Pericardium fibroblast (primary cell): ENCODE measurements around the gene DEDD2. TPM values are rescaled to one million over a fixed set of nuclear protein-coding genes. Genes with fewer than 3 reads are reported as not detected.

ENCODE experiments used
- total RNA-seq: library from RNA; depleted of rRNA; stranded (reverse); fragments of >200 nt; gene quantifications from 2 replicates; pipeline ENCODE4 v1.2.3, GENCODE V29; 2015

Gene DEDD2
- total RNA-seq, result 12.0 and 13.4 TPM in 2 replicates

GRCh38 chr19:42217520-42218437 lies at the start of gene DEDD2:
Gene DEDD2 (minus strand): TSS chr19:42217677. CDS start chr19:42217007, 670 bp downstream.

GRCh38 chr19:42254850-42255765 lies 37.6 kb upstream of the DEDD2 start, which contains the start of gene ERF:
Gene ERF (minus strand): TSS chr19:42255128. CDS start chr19:42254999, 129 bp downstream.

GRCh38 chr19:42242512-42243409 lies 25.3 kb upstream of the DEDD2 start, which contains the start of gene GSK3A:
Gene GSK3A (minus strand): TSS chr19:42242602. CDS start chr19:42242465, 137 bp downstream.

GRCh38 chr19:42219812-42220750 lies 2.6 kb upstream of the DEDD2 start, which contains the start of gene ZNF526:
Gene ZNF526 (plus strand): TSS chr19:42220312. CDS start chr19:42224404, 4,092 bp downstream.

Other genes starting within 250 kb of the DEDD2 start
- gene ATP1A3, start 223.4 kb downstream of the DEDD2 start, total RNA-seq, result 0.34 TPM in 1 of 2 replicates, not detected in the other
- gene GRIK5, start 147.5 kb downstream of the DEDD2 start, total RNA-seq, result 0.77 TPM in 1 of 2 replicates, not detected in the other
- 12.5 and 20.0 TPM in 2 replicates for gene ZNF574, start 141.5 kb downstream of the DEDD2 start, total RNA-seq
- not detected in 2 replicates for gene POU2F2, start 85.2 kb downstream of the DEDD2 start, total RNA-seq
- gene ZNF526, start 2.6 kb upstream of the DEDD2 start, total RNA-seq, result 4.3 and 8.2 TPM in 2 replicates
- gene GSK3A, start 24.9 kb upstream of the DEDD2 start, total RNA-seq, result 16.3 and 17.9 TPM in 2 replicates
- 36.2 and 47.7 TPM in 2 replicates for gene ERF, start 37.5 kb upstream of the DEDD2 start, total RNA-seq
- 42.0 and 69.8 TPM in 2 replicates for gene CIC, start 51.6 kb upstream of the DEDD2 start, total RNA-seq
- gene PRR19, start 84.5 kb upstream of the DEDD2 start, total RNA-seq, result 0.35 and 8.3 TPM in 2 replicates
- gene PAFAH1B3, start 84.9 kb upstream of the DEDD2 start, total RNA-seq, result 16.9 and 27.4 TPM in 2 replicates
- gene TMEM145, start 95.6 kb upstream of the DEDD2 start, total RNA-seq, result not detected in 2 replicates
- gene MEGF8, start 108.0 kb upstream of the DEDD2 start, total RNA-seq, result 25.9 and 32.7 TPM in 2 replicates
- gene CNFN, start 172.6 kb upstream of the DEDD2 start, total RNA-seq, result 1.6 and 1.8 TPM in 2 replicates
- gene LIPE, start 209.7 kb upstream of the DEDD2 start, total RNA-seq, result 4.0 and 10.7 TPM in 2 replicates
- gene CXCL17, start 225.3 kb upstream of the DEDD2 start, total RNA-seq, result not detected in 2 replicates